ENCODE measurements around the gene ZNF66. TPM values are rescaled to one million over a fixed set of nuclear protein-coding genes. Genes with fewer than 3 reads are reported as not detected.
"Not testable (repeated sequence)": the region's sequence is repeated elsewhere in the genome, so short reads cannot be mapped to it uniquely, and the experiment has no call there.

Gene ZNF66
- 10 to 100 TPM in 2 of 4 donors, 1 to 10 TPM in 2; 6.4 to 10.7 (median 10.1) TPM for total RNA-seq

- DNase-seq (ENCODE audit: low spot score in 2 of 2): peak; percentile 98 to 99
- Histone ChIP-seq H3K27me3 (no peaks in the 10 kb centered on the region), H3K4me3 (peak within 1 kb of the TSS; percentile 82), H3K27ac (peak within 1 kb of the TSS; percentile 78), H3K36me3 (no peaks in the 10 kb centered on the region), H3K4me1 (peaks cover 6% of the 10 kb centered on the region), H3K9me3 (no peaks in the 10 kb centered on the region)
- 2% methylated on average over 23 of the region's 42 CpGs for WGBS
- peak in 2 of 3 donors; percentile 8 to 13 for TF ChIP-seq POLR2AphosphoS5 (IDR thresholded peaks at IDR 0.05)
- peak in 1 of 2 donors; percentile 61 for TF ChIP-seq POLR2A (IDR thresholded peaks at IDR 0.05)
- TF ChIP-seq CTCF (IDR thresholded peaks at IDR 0.05): no peak
Measured at GRCh38 chr19:20776083-20777076, at the start of gene ZNF66. ZNF66 (plus strand) TSS chr19:20776304; CDS start chr19:20776448, 144 bp downstream.

- DNase-seq (ENCODE audit: low spot score in 2 of 2); H3K27me3 ChIP-seq; H3K36me3 ChIP-seq; H3K4me1 ChIP-seq; H3K9me3 ChIP-seq: not testable (repeated sequence)
- Histone ChIP-seq H3K4me3 (peak overlapping the region; percentile 30), H3K27ac (peak overlapping the region; percentile 59)
- WGBS: 62% methylated on average over 6 of the region's 6 CpGs
Measured at GRCh38 chr19:20750169-20750568, 25.9 kb upstream of the ZNF66 start.

GRCh38 chr19:20752291-20752690 lies 23.8 kb upstream of the ZNF66 start:
- H3K27ac ChIP-seq; H3K9me3 ChIP-seq; DNase-seq (ENCODE audit: low spot score in 2 of 2); H3K27me3 ChIP-seq; H3K4me1 ChIP-seq; H3K4me3 ChIP-seq; H3K36me3 ChIP-seq: not testable (repeated sequence)
- WGBS: 92% methylated on average over 9 of the region's 9 CpGs

GRCh38 chr19:20769225-20769736 lies 6.8 kb upstream of the ZNF66 start:
- not testable (repeated sequence) for DNase-seq (ENCODE audit: low spot score in 2 of 2); H3K36me3 ChIP-seq

GRCh38 chr19:20787786-20788185 lies 11.7 kb downstream of the ZNF66 start:
- no peak for DNase-seq (ENCODE audit: low spot score in 2 of 2)
- Histone ChIP-seq H3K4me3 (no peak overlapping the region), H3K27me3 (no peaks in the 10 kb centered on the region), H3K4me1 (no peaks in the 10 kb centered on the region), H3K27ac (no peak overlapping the region), H3K9me3 (no peaks in the 10 kb centered on the region), H3K36me3 (peaks cover 28% of the 10 kb centered on the region)
- TF ChIP-seq POLR2A (IDR thresholded peaks at IDR 0.05) (no peak), POLR2AphosphoS5 (IDR thresholded peaks at IDR 0.05) (no peak)

More at GRCh38 chr19:20769225-20769736, 6.8 kb upstream of the ZNF66 start:
- not testable (repeated sequence) for H3K4me1 ChIP-seq, H3K27me3 ChIP-seq, H3K27ac ChIP-seq, H3K9me3 ChIP-seq, H3K4me3 ChIP-seq
- WGBS: 85% methylated on average over 6 of the region's 8 CpGs

GRCh38 chr19:20791806-20792205 lies 15.7 kb downstream of the ZNF66 start:
- H3K9me3 ChIP-seq: peaks cover 7% of the 10 kb centered on the region
- H3K27me3 ChIP-seq: no peaks in the 10 kb centered on the region
- H3K4me3 ChIP-seq: no peak overlapping the region
- H3K36me3 ChIP-seq: peaks cover 34% of the 10 kb centered on the region
- TF ChIP-seq POLR2A (IDR thresholded peaks at IDR 0.05) (no peak), EP300 (IDR thresholded peaks at IDR 0.05) (no peak), POLR2AphosphoS5 (IDR thresholded peaks at IDR 0.05) (no peak), CTCF (IDR thresholded peaks at IDR 0.05) (no peak)
- DNase-seq (ENCODE audit: low spot score in 2 of 2): no peak
- H3K4me1 ChIP-seq: no peaks in the 10 kb centered on the region
- H3K27ac ChIP-seq: no peak overlapping the region

- DNase-seq (ENCODE audit: low spot score in 2 of 2); H3K27ac ChIP-seq; H3K4me3 ChIP-seq; H3K27me3 ChIP-seq; H3K4me1 ChIP-seq: not testable (repeated sequence)
- Histone ChIP-seq H3K36me3 (peaks cover 26% of the 10 kb centered on the region), H3K9me3 (peaks cover 42% of the 10 kb centered on the region)
- 91% methylated on average over 5 of the region's 5 CpGs for WGBS
Measured at GRCh38 chr19:20806311-20807262, 30.5 kb downstream of the ZNF66 start.
